ENCODE results near the gene SESTD1. TPM values are rescaled to one million over a fixed set of nuclear protein-coding genes. Genes with fewer than 3 reads are reported as not detected.

The SESTD1 gene
- polyA plus RNA-seq, 3 donors, result 25.3 to 44.4 (median 25.3) TPM

- peaks cover 91% of the 10 kb centered on the region for H3K79me2 ChIP-seq (ENCODE audit: insufficient read depth, low read length)
- no peak overlapping the region for H3K4me3 Mint-ChIP-seq
- no peak overlapping the region for H2AFZ ChIP-seq (ENCODE audit: insufficient read depth, low read depth, low read length, poor library complexity, severe bottlenecking)
- no peak overlapping the region for H3K4me2 ChIP-seq (replicated peaks; ENCODE audit: extremely low read depth, low read length, poor library complexity, severe bottlenecking)
- peaks cover 20 to 38% (median 29%) of the 10 kb centered on the region in 7 donors for H3K9me3 Mint-ChIP-seq
- peaks cover 2 to 44% of the 10 kb centered on the region in 2 donors for H3K36me3 ChIP-seq (replicated peaks in 1 of 2; ENCODE audit: control insufficient read depth in 1 of 2, insufficient read depth in 2 of 2, low read length in 2 of 2)
- DNase-seq, result no peak
- TF ChIP-seq, protein P1, sequence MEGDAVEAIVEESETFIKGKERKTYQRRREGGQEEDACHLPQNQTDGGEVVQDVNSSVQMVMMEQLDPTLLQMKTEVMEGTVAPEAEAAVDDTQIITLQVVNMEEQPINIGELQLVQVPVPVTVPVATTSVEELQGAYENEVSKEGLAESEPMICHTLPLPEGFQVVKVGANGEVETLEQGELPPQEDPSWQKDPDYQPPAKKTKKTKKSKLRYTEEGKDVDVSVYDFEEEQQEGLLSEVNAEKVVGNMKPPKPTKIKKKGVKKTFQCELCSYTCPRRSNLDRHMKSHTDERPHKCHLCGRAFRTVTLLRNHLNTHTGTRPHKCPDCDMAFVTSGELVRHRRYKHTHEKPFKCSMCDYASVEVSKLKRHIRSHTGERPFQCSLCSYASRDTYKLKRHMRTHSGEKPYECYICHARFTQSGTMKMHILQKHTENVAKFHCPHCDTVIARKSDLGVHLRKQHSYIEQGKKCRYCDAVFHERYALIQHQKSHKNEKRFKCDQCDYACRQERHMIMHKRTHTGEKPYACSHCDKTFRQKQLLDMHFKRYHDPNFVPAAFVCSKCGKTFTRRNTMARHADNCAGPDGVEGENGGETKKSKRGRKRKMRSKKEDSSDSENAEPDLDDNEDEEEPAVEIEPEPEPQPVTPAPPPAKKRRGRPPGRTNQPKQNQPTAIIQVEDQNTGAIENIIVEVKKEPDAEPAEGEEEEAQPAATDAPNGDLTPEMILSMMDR (IDR thresholded peaks at IDR 0.05), result no peak
- peaks cover 7 to 33% of the 10 kb centered on the region in 2 donors for H3K9me3 ChIP-seq (replicated peaks in 1 of 2; ENCODE audit: control insufficient read depth in 1 of 2, insufficient read depth in 1 of 2, low read length in 2 of 2)
- peaks cover 94% of the 10 kb centered on the region for H4K20me1 ChIP-seq (ENCODE audit: insufficient read depth, low read length)
- no peak overlapping the region for H3K27ac ChIP-seq (ENCODE audit: low read depth in 1 of 2, low read length in 2 of 2)
- H3K36me3 Mint-ChIP-seq, result peaks cover 47 to 58% of the 10 kb centered on the region in 2 donors
- peaks cover 6% of the 10 kb centered on the region for H3K4me1 Mint-ChIP-seq
- H3K27me3 Mint-ChIP-seq (ENCODE audit: low read depth in 3 of 3), result no peaks in the 10 kb centered on the region
- no CpG with 5 or more reads among the region's 2 CpGs for WGBS (ENCODE audit: insufficient coverage)
- intact Hi-C loops (cut with micrococcal nuclease), result no loop called here
- H3K4me1 ChIP-seq (ENCODE audit: control insufficient read depth in 1 of 2, insufficient read depth in 2 of 2, low read length in 2 of 2), result no peaks in the 10 kb centered on the region
- no peaks in the 10 kb centered on the region for H3K27me3 ChIP-seq (ENCODE audit: control insufficient read depth in 2 of 2, insufficient read depth in 2 of 2, low read length in 2 of 2)
- H3K27ac Mint-ChIP-seq, result no peak overlapping the region
- no peak overlapping the region for H3K9ac ChIP-seq (ENCODE audit: insufficient read depth, low read length, poor library complexity, severe bottlenecking)
- H3K4me3 ChIP-seq (replicated peaks in 1 of 3; ENCODE audit: low read depth in 2 of 3, low read length in 3 of 3), result no peak overlapping the region
Observed at GRCh38 chr2:179191110-179191509, 73.5 kb downstream of the SESTD1 start.

DNA sequence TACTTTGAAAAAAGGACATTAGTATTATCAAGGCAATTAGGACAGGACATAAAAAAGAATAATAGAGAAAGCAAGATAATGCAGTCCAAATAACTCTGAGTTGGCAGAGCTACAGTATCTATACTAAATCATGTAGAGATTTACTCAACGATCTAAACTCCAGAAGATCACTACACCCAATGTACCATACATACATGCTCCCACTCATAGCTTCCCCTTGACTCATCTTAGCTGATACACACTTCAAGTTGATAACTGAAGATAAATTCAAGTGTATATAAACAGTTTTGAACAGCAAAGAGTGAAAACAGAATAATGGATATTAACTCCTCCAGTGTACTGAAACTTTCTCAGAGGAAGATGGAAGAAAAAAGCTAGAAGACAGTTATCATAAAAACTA lies 78.5 kb downstream of the SESTD1 start:
- intact Hi-C loops (cut with micrococcal nuclease), result no loop called here
- peaks cover under 1 to 57% of the 10 kb centered on the region in 2 donors for H3K36me3 ChIP-seq (replicated peaks in 1 of 2; ENCODE audit: control insufficient read depth in 1 of 2, insufficient read depth in 2 of 2, low read length in 2 of 2)
- Mint-ChIP-seq H3K4me3 (no peak overlapping the region), H3K27ac (no peak overlapping the region), H3K4me1 (no peaks in the 10 kb centered on the region), H3K9me3 (peaks cover 0 to 19% (median 10%) of the 10 kb centered on the region in 7 donors), H3K36me3 (peaks cover 43 to 52% of the 10 kb centered on the region in 2 donors), H3K27me3 (ENCODE audit: low read depth in 3 of 3) (no peaks in the 10 kb centered on the region)
- H3K79me2 ChIP-seq (ENCODE audit: insufficient read depth, low read length), result peaks cover 48% of the 10 kb centered on the region
- no peak overlapping the region for H3K4me2 ChIP-seq (replicated peaks; ENCODE audit: extremely low read depth, low read length, poor library complexity, severe bottlenecking)
- H2AFZ ChIP-seq (ENCODE audit: insufficient read depth, low read depth, low read length, poor library complexity, severe bottlenecking), result no peak overlapping the region
- H3K27me3 ChIP-seq (ENCODE audit: control insufficient read depth in 2 of 2, insufficient read depth in 2 of 2, low read length in 2 of 2), result no peaks in the 10 kb centered on the region
- peaks cover 82% of the 10 kb centered on the region for H4K20me1 ChIP-seq (ENCODE audit: insufficient read depth, low read length)
- H3K4me1 ChIP-seq (ENCODE audit: control insufficient read depth in 1 of 2, insufficient read depth in 2 of 2, low read length in 2 of 2), result no peaks in the 10 kb centered on the region
- TF ChIP-seq, protein P1 (IDR thresholded peaks at IDR 0.05), result no peak
- 86% methylated on average over 1 of the region's 1 CpG for WGBS (ENCODE audit: insufficient coverage)
- H3K9ac ChIP-seq (ENCODE audit: insufficient read depth, low read length, poor library complexity, severe bottlenecking), result no peak overlapping the region
- no peak overlapping the region for H3K4me3 ChIP-seq (replicated peaks in 1 of 3; ENCODE audit: low read depth in 2 of 3, low read length in 3 of 3)
- DNase-seq, result no peak
- H3K9me3 ChIP-seq (replicated peaks in 1 of 2; ENCODE audit: control insufficient read depth in 1 of 2, insufficient read depth in 1 of 2, low read length in 2 of 2), result peaks cover 0 to 20% of the 10 kb centered on the region in 2 donors
- no peak overlapping the region for H3K27ac ChIP-seq (ENCODE audit: low read depth in 1 of 2, low read length in 2 of 2)

Measured in CD14-positive monocyte (primary cell).